NCI-H2171 treated with DMSO at 0.1 percent for 48 hours (cell line): ENCODE measurements around the gene TYMS.
A peak's percentile ranks its signal among the peaks of the same experiment; 100 is the strongest.

Experiments
- DNase-seq: peaks from one replicate; lab custom pipeline; 2025; lab: John Stamatoyannopoulos, UW

TYMS gene

GRCh38 chr18:712401-713134, 55.1 kb downstream of the TYMS start, which contains the start of gene ENOSF1:
ENOSF1 (minus strand) TSS chr18:712630; CDS start chr18:712587, 43 bp downstream.
- peak; percentile 75 for DNase-seq

- DNase-seq, result no peak
Measured at GRCh38 chr18:713135-713490, 55.7 kb downstream of the TYMS start.

- no peak for DNase-seq
Measured at GRCh38 chr18:715626-716025, 58.2 kb downstream of the TYMS start.

- DNase-seq, result no peak
Measured at GRCh38 chr18:717003-717402, 59.5 kb downstream of the TYMS start.
